ENCODE results near the gene IRAK1.

- TF ChIP-seq POLR2A (IDR thresholded peaks at IDR 0.05; ENCODE audit: control extremely low read depth in 1 of 2, low read depth in 2 of 2, low read length in 2 of 2) (no peak), CEBPB (IDR thresholded peaks at IDR 0.05; ENCODE audit: low read depth, low read length) (no peak), GABPA (IDR thresholded peaks at IDR 0.05; ENCODE audit: borderline replicate concordance, insufficient read depth, low read length) (no peak), EZH2 (IDR thresholded peaks at IDR 0.05; ENCODE audit: low read depth, low read length, severe bottlenecking) (no peak), BRCA1 (IDR thresholded peaks at IDR 0.05; ENCODE audit: low read depth, low read length) (no peak), MAFK (IDR thresholded peaks at IDR 0.05; ENCODE audit: low read depth, low read length) (no peak), CTCF (IDR thresholded peaks at IDR 0.05; ENCODE audit: control extremely low read depth in 1 of 3, insufficient read depth in 1 of 3, low read depth in 1 of 3, low read length in 3 of 3) (no peak), ATF3 (IDR thresholded peaks at IDR 0.05; ENCODE audit: insufficient read depth, low read depth, low read length) (no peak), POLR2AphosphoS5 (IDR thresholded peaks at IDR 0.05; ENCODE audit: low read depth, low read length) (no peak), RXRA (IDR thresholded peaks at IDR 0.05; ENCODE audit: insufficient read depth, low read depth, low read length) (no peak), BACH1 (IDR thresholded peaks at IDR 0.05; ENCODE audit: low read length) (no peak)
Measured at GRCh38 chrX:153963546-153963945, 56.2 kb downstream of the IRAK1 start.
